Cardiac fibroblast (primary cell): ENCODE measurements around the gene CPSF3.

ENCODE experiments used
- DNase-seq, 2 donors: peaks; one replicate each; pipeline versions ENCODE4 v3.0.0 to v3.0.0-alpha.2; 2010; ENCODE audit warnings: low read depth in 2 of 2
- H3K4me3 ChIP-seq, 2 donors: replicated peaks in 1 of 2; 1 replicate in 1 of 2; 2 replicates in 1 of 2; pipeline ENCODE4 v1.5.1; 2011; ENCODE audit warnings: low read depth in 2 of 2, low read length in 2 of 2, mild to moderate bottlenecking in 2 of 2, moderate library complexity in 1 of 2
- TF ChIP-seq, protein P1 (sequence below): IDR thresholded peaks from one replicate; pipeline ENCODE4 v1.5.1; 2011; ENCODE audit warnings: low read depth, mild to moderate bottlenecking, low read length, inconsistent platforms

The CPSF3 gene

DNA sequence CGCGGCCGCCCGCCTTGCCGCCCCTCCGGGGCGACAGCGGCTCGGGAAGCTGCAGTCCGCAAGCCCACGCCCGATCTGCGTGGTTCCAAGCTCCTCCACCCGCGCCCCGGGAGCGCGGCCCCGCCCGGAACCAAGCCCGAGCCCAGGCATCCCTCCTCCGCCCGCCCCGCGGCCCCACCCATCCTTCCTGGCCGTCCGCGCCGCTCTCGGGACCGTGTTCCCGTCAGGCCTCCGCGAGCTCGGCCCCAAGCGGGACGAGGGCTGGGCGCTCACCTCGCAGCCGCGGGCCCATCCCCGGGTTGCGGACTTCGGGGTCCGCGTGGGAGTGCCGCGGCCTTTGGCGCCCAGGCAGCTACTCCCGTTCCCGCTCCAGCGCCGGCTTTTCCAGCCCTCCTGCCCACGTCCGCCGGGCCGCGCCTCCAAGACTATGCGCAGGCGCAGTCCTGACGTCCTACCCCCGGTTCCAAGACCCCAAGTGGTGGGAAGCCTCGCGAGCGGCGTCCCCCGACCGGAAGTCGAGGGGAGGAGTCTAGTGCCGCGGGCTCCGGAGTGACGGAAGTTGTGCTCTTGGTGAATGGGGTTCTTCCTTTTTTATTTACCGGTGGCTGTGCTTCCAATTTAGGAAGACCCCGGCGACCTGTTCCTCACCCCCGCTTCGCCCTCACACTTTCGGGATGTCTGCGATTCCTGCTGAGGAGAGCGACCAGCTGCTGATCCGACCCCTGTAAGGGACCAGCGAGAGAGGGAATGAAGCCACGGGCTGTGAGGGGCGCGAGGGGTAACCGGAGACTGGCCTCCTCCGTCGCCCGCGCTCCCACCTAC, at the start of gene CPSF3, which contains the start of gene ITGB1BP1:
CPSF3 (plus strand) TSS at position 555 of the 822 bp plus-strand sequence; CDS start at position 675, 120 bp downstream.
ITGB1BP1 (minus strand) TSS at position 429 of the 822 bp plus-strand sequence. CDS start 4,831 bp downstream, outside the sequence.
- DNase-seq: peak; percentile 98
- peak within 1 kb of the TSS; percentile 93 to 95 for H3K4me3 ChIP-seq

DNA sequence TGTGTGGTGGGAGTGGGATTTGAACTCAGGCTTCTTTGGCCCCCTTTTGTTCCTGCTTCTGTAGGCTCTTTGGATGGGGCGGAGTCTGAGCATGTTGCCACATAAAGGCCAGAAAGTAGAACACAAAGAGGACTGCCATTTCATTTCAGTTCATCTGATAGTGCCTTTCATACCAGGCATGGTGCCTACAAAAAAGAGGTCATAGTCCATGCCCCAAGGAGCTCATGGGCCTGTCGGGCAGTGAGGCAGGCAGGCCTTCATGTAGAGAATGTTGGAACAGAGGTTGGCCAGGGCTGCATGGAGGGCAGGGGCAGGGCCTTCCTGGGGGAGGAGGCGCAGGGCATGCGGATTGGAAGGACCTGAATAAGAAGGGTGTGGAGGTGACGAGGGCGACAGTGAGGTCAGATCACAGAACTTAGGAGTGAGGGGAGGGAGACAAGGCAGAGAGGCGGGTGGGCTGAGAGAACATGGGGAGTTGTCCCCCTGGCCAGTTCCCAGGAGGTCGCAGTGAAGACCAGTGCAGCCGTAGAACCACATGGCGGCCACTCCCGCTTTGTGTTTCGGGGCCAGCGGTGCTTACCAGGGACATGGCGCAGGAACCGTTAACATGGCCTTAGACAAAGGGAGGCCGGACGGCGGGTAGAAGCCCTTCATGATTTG, 49.3 kb upstream of the CPSF3 start:
- DNase-seq: no peak
- TF ChIP-seq, protein P1, sequence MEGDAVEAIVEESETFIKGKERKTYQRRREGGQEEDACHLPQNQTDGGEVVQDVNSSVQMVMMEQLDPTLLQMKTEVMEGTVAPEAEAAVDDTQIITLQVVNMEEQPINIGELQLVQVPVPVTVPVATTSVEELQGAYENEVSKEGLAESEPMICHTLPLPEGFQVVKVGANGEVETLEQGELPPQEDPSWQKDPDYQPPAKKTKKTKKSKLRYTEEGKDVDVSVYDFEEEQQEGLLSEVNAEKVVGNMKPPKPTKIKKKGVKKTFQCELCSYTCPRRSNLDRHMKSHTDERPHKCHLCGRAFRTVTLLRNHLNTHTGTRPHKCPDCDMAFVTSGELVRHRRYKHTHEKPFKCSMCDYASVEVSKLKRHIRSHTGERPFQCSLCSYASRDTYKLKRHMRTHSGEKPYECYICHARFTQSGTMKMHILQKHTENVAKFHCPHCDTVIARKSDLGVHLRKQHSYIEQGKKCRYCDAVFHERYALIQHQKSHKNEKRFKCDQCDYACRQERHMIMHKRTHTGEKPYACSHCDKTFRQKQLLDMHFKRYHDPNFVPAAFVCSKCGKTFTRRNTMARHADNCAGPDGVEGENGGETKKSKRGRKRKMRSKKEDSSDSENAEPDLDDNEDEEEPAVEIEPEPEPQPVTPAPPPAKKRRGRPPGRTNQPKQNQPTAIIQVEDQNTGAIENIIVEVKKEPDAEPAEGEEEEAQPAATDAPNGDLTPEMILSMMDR: no peak

More for the DNA sequence above, at the start of gene CPSF3, which contains the start of gene ITGB1BP1:
- TF ChIP-seq, protein P1: peak; percentile 7

DNA sequence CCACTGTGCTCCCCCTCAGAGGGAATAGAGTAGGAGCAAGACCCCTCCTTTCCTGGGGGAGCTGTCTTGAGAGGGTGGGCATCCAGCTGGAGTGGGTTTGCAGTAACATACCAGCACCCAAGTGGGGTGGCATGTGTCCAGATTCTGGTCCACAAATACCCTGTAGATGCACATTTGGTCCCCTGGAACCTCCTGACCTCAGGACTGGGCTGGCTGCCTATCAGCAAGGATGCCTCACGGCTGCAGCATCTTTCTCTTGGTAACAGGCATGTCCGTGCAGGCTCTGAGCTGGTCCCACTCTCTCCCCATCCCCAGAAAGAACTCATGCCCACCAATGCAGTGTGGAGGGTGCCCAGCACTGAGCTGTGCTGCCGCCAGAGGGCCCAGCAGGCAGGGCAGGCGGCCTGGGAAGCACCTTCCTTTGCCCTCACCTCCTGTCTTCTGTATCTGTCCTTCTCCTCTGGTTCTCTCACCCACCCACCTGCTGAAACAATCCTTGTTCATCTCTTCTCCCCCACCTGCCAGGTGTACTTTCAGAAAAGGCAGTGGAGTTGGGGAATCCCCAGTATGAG, 47.5 kb upstream of the CPSF3 start:
- TF ChIP-seq, protein P1: no peak
- H3K4me3 ChIP-seq: no peak overlapping the region
- no peak for DNase-seq

More for the DNA sequence above, 49.3 kb upstream of the CPSF3 start:
- no peak overlapping the region for H3K4me3 ChIP-seq

DNA sequence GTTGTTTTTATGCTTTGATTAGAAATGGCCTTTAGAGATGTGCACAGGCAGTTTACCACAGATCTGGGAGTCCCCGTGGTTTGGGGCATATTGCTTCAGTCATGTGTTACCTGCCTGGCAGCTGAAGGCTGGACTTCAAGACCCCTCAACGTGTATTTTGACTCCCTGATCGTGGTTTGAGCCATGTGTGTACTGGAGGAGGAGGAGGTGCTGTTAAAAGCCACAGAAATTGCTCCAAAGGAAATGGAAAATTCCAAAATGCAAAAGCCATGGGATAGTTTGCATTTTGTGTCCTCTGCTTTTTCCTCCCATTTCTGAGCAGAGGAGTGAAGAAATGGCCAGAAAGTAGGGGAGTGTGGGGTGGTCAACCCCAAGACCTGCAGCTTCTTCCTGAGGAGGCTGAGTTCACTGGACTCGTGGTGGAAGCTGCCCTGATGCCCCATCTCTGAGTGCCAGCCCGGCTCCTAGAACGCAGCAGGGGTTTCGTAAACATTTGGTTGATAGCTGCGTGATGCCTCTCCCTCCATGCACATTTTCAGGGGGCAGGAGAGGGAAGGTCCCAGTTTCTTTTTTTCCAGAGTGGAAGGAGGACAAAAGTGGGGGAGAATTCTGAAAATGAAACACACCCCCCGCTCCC, 45.9 kb upstream of the CPSF3 start:
- no peak for DNase-seq
- TF ChIP-seq, protein P1: no peak
- no peak overlapping the region for H3K4me3 ChIP-seq

DNA sequence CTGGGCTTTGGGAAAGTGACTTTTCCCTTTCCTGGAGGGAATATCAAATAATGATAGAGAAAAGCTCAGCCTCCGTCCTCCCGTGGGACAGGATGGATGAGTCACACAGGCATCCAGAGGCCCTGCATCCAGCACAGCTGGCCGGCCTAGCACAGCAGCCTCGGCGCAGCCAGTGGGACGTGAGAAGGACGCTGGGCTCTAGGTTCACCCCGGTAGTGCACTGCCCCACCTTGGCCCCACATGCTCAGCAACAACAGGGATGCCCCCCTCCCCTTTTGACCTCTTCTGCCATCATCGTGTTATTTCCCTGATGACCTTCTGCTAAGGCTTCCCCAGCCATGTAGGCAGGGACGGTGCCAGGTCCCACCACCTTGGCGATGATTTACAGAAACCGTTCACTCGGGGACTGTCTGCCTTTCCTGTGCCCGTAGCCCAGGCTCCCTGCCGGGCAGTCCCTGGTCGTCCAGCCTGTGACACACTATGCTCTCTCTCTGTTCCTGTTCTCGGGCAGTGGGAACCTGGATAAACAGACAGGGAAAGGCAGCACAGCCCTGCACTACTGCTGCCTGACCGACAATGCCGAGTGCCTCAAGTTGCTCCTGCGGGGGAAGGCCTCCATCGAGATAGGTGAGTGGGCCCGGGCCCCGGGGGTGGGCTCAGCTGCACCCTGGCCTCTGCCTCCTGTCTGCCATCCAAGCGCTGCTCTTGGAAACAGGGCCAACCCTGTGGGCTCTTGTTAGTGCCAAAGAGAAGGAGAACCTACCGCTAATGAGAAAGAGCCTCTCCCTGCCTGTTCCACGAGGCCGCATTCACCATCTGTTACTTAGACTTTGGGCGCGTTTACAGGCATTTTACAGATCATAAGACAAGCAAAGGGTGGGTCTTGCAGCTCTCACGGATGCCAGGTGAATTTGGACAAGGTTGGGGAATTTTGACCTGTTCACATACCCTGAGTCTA, 44.7 kb upstream of the CPSF3 start:
- TF ChIP-seq, protein P1: no peak
- peak; percentile 81 to 90 for DNase-seq
- H3K4me3 ChIP-seq: no peak overlapping the region

DNA sequence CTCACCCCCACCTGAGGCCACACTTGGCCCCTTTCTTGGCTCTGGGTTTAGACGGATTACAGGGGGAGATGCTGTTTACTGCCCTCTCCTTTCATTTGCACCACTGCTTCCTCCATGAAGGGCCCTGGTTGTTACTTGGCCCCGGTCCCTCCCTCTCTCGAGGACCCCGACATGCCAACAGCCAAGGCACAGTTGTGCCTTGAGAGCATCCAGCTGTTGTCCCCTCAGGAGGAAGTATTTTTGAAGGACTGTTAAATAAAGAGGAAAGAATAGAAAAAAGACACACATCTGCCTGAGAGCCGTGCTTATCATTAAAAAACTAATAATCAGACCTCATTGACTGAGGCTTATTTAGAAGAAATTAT, 44.1 kb upstream of the CPSF3 start:
- TF ChIP-seq, protein P1: no peak
- H3K4me3 ChIP-seq: no peak overlapping the region
- no peak for DNase-seq
